GM18870 (cell line): ENCODE results near the gene GOPC.

Experiments used
- ATAC-seq: cut with Tn5 transposase; IDR thresholded peaks from one replicate; pipeline ENCODE4 v1.9.1; 2021; ENCODE audit warnings: moderate library complexity; ENCODE audit not compliant: unreplicated experiment

Gene GOPC

GRCh38 chr6:117550078-117550600 lies 52.2 kb downstream of the GOPC start:
- no peak for ATAC-seq

GRCh38 chr6:117549611-117550010 lies 52.7 kb downstream of the GOPC start:
- ATAC-seq, result no peak

GRCh38 chr6:117548797-117549301 lies 53.5 kb downstream of the GOPC start:
- no peak for ATAC-seq

GRCh38 chr6:117547688-117548621 lies 54.4 kb downstream of the GOPC start:
- ATAC-seq, result peak; percentile 36

- no peak for ATAC-seq
These were observed 55.6 kb downstream of the GOPC start for GRCh38 chr6:117546674-117547073.

GRCh38 chr6:117545161-117545595 lies 57.1 kb downstream of the GOPC start:
- ATAC-seq, result no peak

- no peak for ATAC-seq
These were observed 57.6 kb downstream of the GOPC start for GRCh38 chr6:117544716-117545115.

- no peak for ATAC-seq
These were observed 59.8 kb downstream of the GOPC start for GRCh38 chr6:117542493-117542892.

GRCh38 chr6:117540670-117541069 lies 61.6 kb downstream of the GOPC start:
- no peak for ATAC-seq

GRCh38 chr6:117538615-117539014 lies 63.7 kb downstream of the GOPC start:
- ATAC-seq, result no peak

- ATAC-seq, result no peak
These were observed 66.0 kb downstream of the GOPC start for GRCh38 chr6:117536317-117536716.

- ATAC-seq, result no peak
These were observed 67.3 kb downstream of the GOPC start for GRCh38 chr6:117534974-117535373.

- no peak for ATAC-seq
These were observed 68.5 kb downstream of the GOPC start for GRCh38 chr6:117533775-117534174.

- no peak for ATAC-seq
These were observed 70.2 kb downstream of the GOPC start for GRCh38 chr6:117531809-117532725.

GRCh38 chr6:117531346-117531745 lies 71.0 kb downstream of the GOPC start:
- no peak for ATAC-seq

GRCh38 chr6:117530467-117531242 lies 71.7 kb downstream of the GOPC start:
- ATAC-seq, result no peak

- ATAC-seq, result no peak
These were observed 76.7 kb downstream of the GOPC start for GRCh38 chr6:117525607-117526006.

- no peak for ATAC-seq
These were observed 80.4 kb downstream of the GOPC start for GRCh38 chr6:117521791-117522502.

GRCh38 chr6:117520603-117521395 lies 81.5 kb downstream of the GOPC start:
- no peak for ATAC-seq
